Fibroblast of lung (primary cell): ENCODE data around the gene SRCAP.

Source experiments
- EZH2 ChIP-seq: IDR thresholded peaks from 2 replicates; pipeline ENCODE4 v1.5.1; 2012; ENCODE audit warnings: low read length, control low read depth, mild to moderate bottlenecking; ENCODE audit errors: missing control alignments
- TF ChIP-seq, protein P1 (sequence below), 2 donors: IDR thresholded peaks in 1 of 2; conservative IDR thresholded peaks in 1 of 2; 1 replicate in 1 of 2; 2 replicates in 1 of 2; pipeline ENCODE4 v1.5.1; 2011 to 2012; ENCODE audit warnings: low read length in 2 of 2, control low read depth in 1 of 2, inconsistent platforms in 1 of 2, low read depth in 1 of 2, mild to moderate bottlenecking in 1 of 2

DNA sequence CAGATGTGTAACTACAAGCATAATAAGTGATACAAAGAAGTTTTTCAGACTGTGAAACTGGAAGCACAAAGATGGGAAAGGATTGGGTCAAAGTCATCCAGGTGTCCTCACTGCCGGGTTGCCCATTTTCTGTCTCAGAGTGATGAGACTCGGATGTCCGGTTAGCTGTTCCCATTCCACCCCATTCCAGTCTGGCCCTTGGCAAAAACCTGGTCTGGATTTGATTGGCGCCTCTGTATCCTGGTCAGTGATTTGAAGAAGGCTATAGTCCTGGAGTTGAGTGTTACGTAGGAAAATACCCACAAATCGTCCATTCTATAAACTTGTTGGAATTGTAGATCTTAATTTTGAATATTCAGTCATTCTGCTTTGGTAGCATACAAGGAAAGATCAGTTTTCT is 29.4 kb downstream of the SRCAP start:
- TF ChIP-seq, protein P1, sequence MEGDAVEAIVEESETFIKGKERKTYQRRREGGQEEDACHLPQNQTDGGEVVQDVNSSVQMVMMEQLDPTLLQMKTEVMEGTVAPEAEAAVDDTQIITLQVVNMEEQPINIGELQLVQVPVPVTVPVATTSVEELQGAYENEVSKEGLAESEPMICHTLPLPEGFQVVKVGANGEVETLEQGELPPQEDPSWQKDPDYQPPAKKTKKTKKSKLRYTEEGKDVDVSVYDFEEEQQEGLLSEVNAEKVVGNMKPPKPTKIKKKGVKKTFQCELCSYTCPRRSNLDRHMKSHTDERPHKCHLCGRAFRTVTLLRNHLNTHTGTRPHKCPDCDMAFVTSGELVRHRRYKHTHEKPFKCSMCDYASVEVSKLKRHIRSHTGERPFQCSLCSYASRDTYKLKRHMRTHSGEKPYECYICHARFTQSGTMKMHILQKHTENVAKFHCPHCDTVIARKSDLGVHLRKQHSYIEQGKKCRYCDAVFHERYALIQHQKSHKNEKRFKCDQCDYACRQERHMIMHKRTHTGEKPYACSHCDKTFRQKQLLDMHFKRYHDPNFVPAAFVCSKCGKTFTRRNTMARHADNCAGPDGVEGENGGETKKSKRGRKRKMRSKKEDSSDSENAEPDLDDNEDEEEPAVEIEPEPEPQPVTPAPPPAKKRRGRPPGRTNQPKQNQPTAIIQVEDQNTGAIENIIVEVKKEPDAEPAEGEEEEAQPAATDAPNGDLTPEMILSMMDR (conservative IDR thresholded peaks at IDR 0.05 in 1 of 2, IDR thresholded peaks at IDR 0.05 in 1 of 2; ENCODE audit: low read depth in 1 of 2, low read length in 2 of 2) = no peak
- TF ChIP-seq EZH2 = no peak
